ENCODE results near the gene KRT12. TPM values are rescaled to one million over a fixed set of nuclear protein-coding genes. Genes with fewer than 3 reads are reported as not detected.

The KRT12 gene
- total and polyA plus RNA-seq, 2 donors: not detected

- DNase-seq (ENCODE audit: extremely low spot score): no peak
- Histone ChIP-seq H3K27ac (ENCODE audit: low read depth) (no peak overlapping the region), H3K4me3 (ENCODE audit: low read depth, low read length) (no peak overlapping the region), H3K4me1 (ENCODE audit: insufficient read depth) (no peaks in the 10 kb centered on the region), H3K36me3 (ENCODE audit: insufficient read depth) (no peaks in the 10 kb centered on the region)
- WGBS: 63% methylated on average over 1 of the region's 1 CpG
Observed at GRCh38 chr17:40846515-40847144, 20.4 kb downstream of the KRT12 start.

DNA sequence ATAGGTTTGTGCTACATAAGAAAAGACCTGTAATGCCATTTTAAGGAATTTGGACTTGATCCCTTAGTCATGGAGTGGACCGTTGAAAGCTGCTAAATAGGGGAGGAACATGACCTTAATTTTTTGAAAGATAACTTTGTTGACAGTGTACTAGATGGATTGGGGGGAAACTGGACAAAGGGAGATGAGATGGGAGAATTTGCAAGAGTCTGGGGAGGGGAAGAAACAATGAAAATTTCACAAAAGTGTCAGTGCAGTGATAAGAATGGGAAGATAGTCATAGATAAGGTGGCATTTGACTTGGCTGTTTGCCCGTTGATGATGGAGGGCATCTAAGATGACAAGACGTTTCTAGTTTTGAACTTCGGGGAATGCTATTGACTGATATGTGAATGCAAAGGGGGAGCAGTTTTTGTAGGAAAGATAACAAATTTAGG lies 22.3 kb downstream of the KRT12 start:
- Histone ChIP-seq H3K36me3 (ENCODE audit: insufficient read depth) (no peaks in the 10 kb centered on the region), H3K4me1 (ENCODE audit: insufficient read depth) (no peaks in the 10 kb centered on the region), H3K27ac (ENCODE audit: low read depth) (no peak overlapping the region), H3K4me3 (ENCODE audit: low read depth, low read length) (no peak overlapping the region)
- no peak for DNase-seq (ENCODE audit: extremely low spot score)
- WGBS: 68% methylated on average over 4 of the region's 4 CpGs

GRCh38 chr17:40843242-40843641 lies 23.8 kb downstream of the KRT12 start:
- H3K36me3 ChIP-seq (ENCODE audit: insufficient read depth): no peaks in the 10 kb centered on the region
- H3K4me1 ChIP-seq (ENCODE audit: insufficient read depth): no peaks in the 10 kb centered on the region
- H3K27ac ChIP-seq (ENCODE audit: low read depth): no peak overlapping the region
- WGBS: 58% methylated on average over 3 of the region's 3 CpGs
- no peak for DNase-seq (ENCODE audit: extremely low spot score)
- no peak overlapping the region for H3K4me3 ChIP-seq (ENCODE audit: low read depth, low read length)

DNA sequence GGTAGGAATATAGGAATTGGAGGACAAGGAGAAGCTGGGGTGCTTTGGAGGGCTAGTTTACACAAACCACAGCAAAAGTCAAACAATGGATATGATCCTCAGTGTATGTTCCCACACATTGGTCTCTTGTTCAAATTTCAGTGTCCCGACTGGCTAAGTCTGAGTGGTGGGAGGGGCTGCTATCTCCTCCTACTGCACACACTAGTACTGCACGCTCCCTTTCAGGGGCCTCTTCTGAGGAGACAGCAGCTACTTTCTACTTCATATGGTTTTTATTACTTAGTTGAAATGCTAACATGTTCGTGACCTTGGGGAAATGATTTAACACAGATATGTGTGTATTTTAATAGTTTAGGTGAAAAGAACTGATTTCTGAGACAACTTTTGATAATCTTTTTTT lies 25.8 kb downstream of the KRT12 start:
- no peak for DNase-seq (ENCODE audit: extremely low spot score)
- 45% methylated on average over 3 of the region's 3 CpGs for WGBS
- Histone ChIP-seq H3K4me1 (ENCODE audit: insufficient read depth) (no peaks in the 10 kb centered on the region), H3K4me3 (ENCODE audit: low read depth, low read length) (no peak overlapping the region), H3K36me3 (ENCODE audit: insufficient read depth) (no peaks in the 10 kb centered on the region), H3K27ac (ENCODE audit: low read depth) (no peak overlapping the region)

- Histone ChIP-seq H3K27ac (ENCODE audit: low read depth) (no peak overlapping the region), H3K36me3 (ENCODE audit: insufficient read depth) (no peaks in the 10 kb centered on the region), H3K4me1 (ENCODE audit: insufficient read depth) (no peaks in the 10 kb centered on the region), H3K4me3 (ENCODE audit: low read depth, low read length) (no peak overlapping the region)
- no peak for DNase-seq (ENCODE audit: extremely low spot score)
- WGBS: 67% methylated on average over 3 of the region's 3 CpGs
Observed at GRCh38 chr17:40839194-40839593, 27.8 kb downstream of the KRT12 start.

- WGBS: 97% methylated on average over 4 of the region's 4 CpGs
- Histone ChIP-seq H3K4me1 (ENCODE audit: insufficient read depth) (no peaks in the 10 kb centered on the region), H3K36me3 (ENCODE audit: insufficient read depth) (no peaks in the 10 kb centered on the region), H3K4me3 (ENCODE audit: low read depth, low read length) (no peak overlapping the region), H3K27ac (ENCODE audit: low read depth) (no peak overlapping the region)
- DNase-seq (ENCODE audit: extremely low spot score): no peak
Observed at GRCh38 chr17:40836020-40836419, 31.0 kb downstream of the KRT12 start.

GRCh38 chr17:40833882-40834281 lies 33.1 kb downstream of the KRT12 start:
- H3K36me3 ChIP-seq (ENCODE audit: insufficient read depth): no peaks in the 10 kb centered on the region
- H3K27ac ChIP-seq (ENCODE audit: low read depth): no peak overlapping the region
- DNase-seq (ENCODE audit: extremely low spot score): no peak
- H3K4me3 ChIP-seq (ENCODE audit: low read depth, low read length): no peak overlapping the region
- H3K4me1 ChIP-seq (ENCODE audit: insufficient read depth): no peaks in the 10 kb centered on the region

DNA sequence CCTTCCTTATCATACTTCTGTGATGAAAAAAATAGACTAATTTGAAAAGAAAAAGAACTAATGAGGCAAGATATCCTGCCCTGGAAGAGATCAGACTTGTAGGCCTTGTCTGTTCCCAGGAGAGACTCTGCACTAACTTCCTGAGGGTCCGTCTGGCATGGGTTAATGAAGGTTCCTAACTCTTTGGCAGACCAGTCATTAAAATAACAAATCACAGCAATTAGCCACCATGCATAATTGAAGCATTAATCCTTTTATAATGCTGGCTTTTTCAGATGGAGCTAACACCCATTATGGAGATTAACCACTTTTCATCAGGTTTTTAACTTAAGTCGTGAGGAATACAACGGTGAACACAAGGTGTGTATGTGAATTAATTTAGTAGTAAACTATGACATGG lies 34.2 kb downstream of the KRT12 start:
- no peak for DNase-seq (ENCODE audit: extremely low spot score)
- H3K36me3 ChIP-seq (ENCODE audit: insufficient read depth): no peaks in the 10 kb centered on the region
- 64% methylated on average over 3 of the region's 3 CpGs for whole genome bisulfite sequencing
- H3K27ac ChIP-seq (ENCODE audit: low read depth): no peak overlapping the region
- no peaks in the 10 kb centered on the region for H3K4me1 ChIP-seq (ENCODE audit: insufficient read depth)
- H3K4me3 ChIP-seq (ENCODE audit: low read depth, low read length): no peak overlapping the region

DNA sequence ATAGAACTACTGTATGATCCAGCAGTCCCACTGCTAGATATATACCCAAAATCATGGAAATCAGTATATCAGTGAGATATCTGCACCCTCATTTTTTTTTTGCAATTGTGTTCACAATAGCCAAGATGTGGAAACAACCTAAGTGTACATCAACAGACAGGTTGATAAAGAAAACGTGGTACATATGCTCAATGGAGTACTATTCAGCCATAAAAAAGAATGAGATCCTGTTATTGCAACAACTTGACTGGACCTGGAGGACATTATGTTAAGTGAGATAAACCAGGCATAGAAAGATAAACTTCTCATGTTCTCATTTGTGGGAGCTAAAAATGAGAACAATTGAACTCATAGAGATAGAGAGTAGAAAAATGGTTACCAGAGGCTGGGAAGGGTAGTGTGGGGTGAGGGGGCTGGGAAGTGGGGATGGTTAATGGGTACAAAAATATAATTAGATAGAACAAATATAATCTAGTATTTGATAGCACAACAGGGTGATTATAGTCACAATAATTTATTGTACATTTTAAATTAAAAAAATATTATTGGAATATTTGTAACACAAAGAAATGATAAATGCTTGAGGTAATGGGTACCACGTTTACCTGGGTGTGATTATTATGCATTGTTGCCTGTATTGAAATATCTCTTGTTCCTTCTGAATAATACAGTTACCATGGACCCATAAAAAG lies 36.8 kb downstream of the KRT12 start:
- Histone ChIP-seq H3K27ac (ENCODE audit: low read depth) (no peak overlapping the region), H3K4me1 (ENCODE audit: insufficient read depth) (no peaks in the 10 kb centered on the region), H3K4me3 (ENCODE audit: low read depth, low read length) (no peak overlapping the region), H3K36me3 (ENCODE audit: insufficient read depth) (no peaks in the 10 kb centered on the region)
- no peak for DNase-seq (ENCODE audit: extremely low spot score)
- 92% methylated on average over 2 of the region's 2 CpGs for WGBS

GRCh38 chr17:40828454-40829044 lies 38.5 kb downstream of the KRT12 start:
- no peak overlapping the region for H3K4me3 ChIP-seq (ENCODE audit: low read depth, low read length)
- H3K4me1 ChIP-seq (ENCODE audit: insufficient read depth): no peaks in the 10 kb centered on the region
- whole genome bisulfite sequencing: 88% methylated on average over 4 of the region's 4 CpGs
- no peak overlapping the region for H3K27ac ChIP-seq (ENCODE audit: low read depth)
- no peaks in the 10 kb centered on the region for H3K36me3 ChIP-seq (ENCODE audit: insufficient read depth)
- DNase-seq (ENCODE audit: extremely low spot score): no peak

- no peak overlapping the region for H3K4me3 ChIP-seq (ENCODE audit: low read depth, low read length)
- no peaks in the 10 kb centered on the region for H3K36me3 ChIP-seq (ENCODE audit: insufficient read depth)
- 76% methylated on average over 7 of the region's 7 CpGs for WGBS
- H3K4me1 ChIP-seq (ENCODE audit: insufficient read depth): no peaks in the 10 kb centered on the region
- no peak for DNase-seq (ENCODE audit: extremely low spot score)
- no peak overlapping the region for H3K27ac ChIP-seq (ENCODE audit: low read depth)
Observed at GRCh38 chr17:40827746-40828453, 39.1 kb downstream of the KRT12 start.

DNA sequence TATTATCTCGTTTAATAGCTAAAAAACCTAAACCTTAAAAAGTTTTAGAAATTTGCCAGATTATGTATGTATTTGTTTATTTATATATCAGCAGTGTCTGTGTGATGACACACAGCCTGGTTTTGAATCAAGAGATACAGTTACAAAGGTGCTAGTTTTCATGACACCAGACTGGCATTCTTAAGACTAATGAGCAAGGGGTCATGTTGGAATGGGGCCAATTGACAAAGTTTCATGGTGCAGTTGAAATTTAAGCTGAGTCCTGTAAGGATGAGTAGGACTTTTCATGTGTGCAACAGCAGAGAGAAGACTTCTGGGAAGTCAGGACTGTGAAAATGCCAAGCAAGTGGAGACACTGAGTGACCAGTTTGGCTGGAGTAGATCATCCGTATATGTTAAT lies 41.4 kb downstream of the KRT12 start:
- Histone ChIP-seq H3K36me3 (ENCODE audit: insufficient read depth) (no peaks in the 10 kb centered on the region), H3K27ac (ENCODE audit: low read depth) (no peak overlapping the region), H3K4me3 (ENCODE audit: low read depth, low read length) (no peak overlapping the region), H3K4me1 (ENCODE audit: insufficient read depth) (no peaks in the 10 kb centered on the region)
- WGBS: 73% methylated on average over 2 of the region's 2 CpGs
- no peak for DNase-seq (ENCODE audit: extremely low spot score)

GRCh38 chr17:40824015-40824832 lies 42.8 kb downstream of the KRT12 start:
- no peak overlapping the region for H3K4me3 ChIP-seq (ENCODE audit: low read depth, low read length)
- no peaks in the 10 kb centered on the region for H3K36me3 ChIP-seq (ENCODE audit: insufficient read depth)
- H3K27ac ChIP-seq (ENCODE audit: low read depth): no peak overlapping the region
- no peak for DNase-seq (ENCODE audit: extremely low spot score)
- WGBS: 97% methylated on average over 1 of the region's 1 CpG
- no peaks in the 10 kb centered on the region for H3K4me1 ChIP-seq (ENCODE audit: insufficient read depth)

All from urinary bladder (tissue), 4 donors.